MCF 10A (cell line): ENCODE data around the gene NAALADL2. TPM values are rescaled to one million over a fixed set of nuclear protein-coding genes. Genes with fewer than 3 reads are reported as not detected.

Experiments
- BruUV-seq: library from RNA; stranded (reverse); fragments of 400-500 nt; replicated peaks from 2 replicates; lab custom pipeline; 2021; lab: Mats Ljungman, UMichigan
- CTCF ChIA-PET: fragments of 300-600 bp; sonication (Branson Sonifier 250); formaldehyde crosslinking; extraction: SDS; loops from one replicate; lab custom pipeline; 2021; ENCODE audit warnings: antibody characterized with exemption, inconsistent platforms; lab: Yijun Ruan, JAX
- POLR2A ChIA-PET: fragments of 300-600, 350-650 bp; sonication (Branson Sonifier 250); formaldehyde crosslinking; extraction: SDS; loops from one replicate; lab custom pipeline; 2020; ENCODE audit warnings: antibody characterized with exemption, inconsistent platforms; lab: Yijun Ruan, JAX
- DNase-seq: peaks from one replicate; pipeline ENCODE4 v3.0.0-alpha.2; 2018; ENCODE audit not compliant: unreplicated experiment
- H3K27ac Mint-ChIP-seq: one replicate; pipeline ENCODE4 v1.8.0; 2022; ENCODE audit warnings: mild to moderate bottlenecking, low read depth, mixed read lengths; ENCODE audit not compliant: unreplicated experiment
- H3K27me3 Mint-ChIP-seq: one replicate; pipeline ENCODE4 v1.8.0; 2022; ENCODE audit warnings: mixed read lengths; ENCODE audit not compliant: insufficient read depth, unreplicated experiment
- H3K36me3 Mint-ChIP-seq: one replicate; pipeline ENCODE4 v1.8.0; 2022; ENCODE audit warnings: mild to moderate bottlenecking, moderate library complexity, mixed read lengths; ENCODE audit not compliant: insufficient read depth, unreplicated experiment
- H3K4me1 Mint-ChIP-seq: one replicate; pipeline ENCODE4 v1.8.0; 2022; ENCODE audit warnings: mixed read lengths; ENCODE audit not compliant: insufficient read depth, unreplicated experiment
- H3K4me3 Mint-ChIP-seq: one replicate; pipeline ENCODE4 v1.8.0; 2022; ENCODE audit warnings: mild to moderate bottlenecking, moderate library complexity, mixed read lengths; ENCODE audit not compliant: unreplicated experiment
- H3K9me3 Mint-ChIP-seq: one replicate; pipeline ENCODE4 v1.8.0; 2022; ENCODE audit warnings: mixed read lengths; ENCODE audit not compliant: unreplicated experiment
- CTCF ChIP-seq: fragments of 200-600 bp; IDR thresholded peaks from one replicate; pipeline ENCODE4 v1.8.0; 2022; ENCODE audit warnings: antibody characterized with exemption, mild to moderate bottlenecking; ENCODE audit not compliant: unreplicated experiment
- intact Hi-C: fragments of 100-400 bp; cut with micrococcal nuclease; formaldehyde crosslinking; loops from 2 replicates; pipeline ENCODE4 v1.14.1; 2022
- total RNA-seq: library from RNA; stranded (reverse); gene quantifications from 2 replicates; pipeline ENCODE4 v1.2.3, GENCODE V29; 2022

NAALADL2 gene
- total RNA-seq, 1 experiment from 2014 or later: 4.2 TPM

- ChIA-PET POLR2A (interaction anchor here (0.7 kb wide), 1 partner anchor 9 kb away, joined by 3 read pairs; no protein-coding TSS in a partner anchor), CTCF (interaction anchor here (0.6 kb wide), 1 partner anchor 1470 kb away, joined by 3 read pairs; no protein-coding TSS in a partner anchor)
- Mint-ChIP-seq H3K36me3 (no peaks in the 10 kb centered on the region), H3K27ac (no peak overlapping the region), H3K4me1 (peaks cover 25% of the 10 kb centered on the region), H3K27me3 (no peaks in the 10 kb centered on the region), H3K9me3 (peaks cover 6% of the 10 kb centered on the region), H3K4me3 (no peak overlapping the region)
- BruUV-seq: no TSS peak
- no peak for TF ChIP-seq CTCF
- intact Hi-C loops: no loop called here
- DNase-seq: no peak
These were observed 100.5 kb downstream of the NAALADL2 start for GRCh38 chr3:174959556-174960065.

GRCh38 chr3:174960898-174961297, 101.8 kb downstream of the NAALADL2 start:
- no peak for DNase-seq
- POLR2A ChIA-PET: no interaction called here

GRCh38 chr3:174973465-174973864, 114.3 kb downstream of the NAALADL2 start:
- intact Hi-C loops: no loop called here
- CTCF ChIA-PET: no interaction called here

More at GRCh38 chr3:174960898-174961297, 101.8 kb downstream of the NAALADL2 start:
- intact Hi-C loops: no loop called here
- no TSS peak for BruUV-seq
- Mint-ChIP-seq H3K36me3 (no peaks in the 10 kb centered on the region), H3K4me1 (peaks cover 19% of the 10 kb centered on the region), H3K27me3 (no peaks in the 10 kb centered on the region), H3K9me3 (peaks cover 6% of the 10 kb centered on the region), H3K4me3 (no peak overlapping the region), H3K27ac (no peak overlapping the region)
- CTCF ChIA-PET: no interaction called here
- no peak for TF ChIP-seq CTCF

DNA sequence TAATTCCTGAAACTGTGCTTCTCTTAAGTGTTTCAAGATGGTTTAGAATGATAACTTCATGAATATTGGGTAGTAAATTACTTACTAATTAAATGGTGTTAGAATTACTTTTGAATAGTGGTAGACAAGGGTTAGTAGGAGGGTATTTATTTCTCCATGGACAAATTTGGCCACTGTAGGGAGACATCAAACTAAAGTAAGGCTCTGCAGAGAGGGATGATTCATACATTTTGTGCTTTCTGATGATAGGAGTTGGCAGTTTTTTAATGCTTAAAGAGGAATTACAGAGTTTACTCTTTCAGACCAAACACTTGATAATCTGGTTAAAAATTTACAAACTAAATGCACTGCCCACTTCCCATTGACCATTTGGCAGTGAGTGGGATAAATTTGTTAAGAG, 127.6 kb downstream of the NAALADL2 start:
- intact Hi-C loops: no loop called here
- Mint-ChIP-seq H3K4me1 (no peaks in the 10 kb centered on the region), H3K4me3 (no peak overlapping the region), H3K36me3 (no peaks in the 10 kb centered on the region), H3K27ac (peak overlapping the region; percentile 4), H3K9me3 (no peaks in the 10 kb centered on the region), H3K27me3 (no peaks in the 10 kb centered on the region)
- BruUV-seq: no TSS peak
- DNase-seq: no peak
- ChIA-PET POLR2A (no interaction called here), CTCF (interaction anchor here (0.6 kb wide), 2 partner anchors 396 to 1548 kb away, joined by 3 to 5 read pairs; no protein-coding TSS in a partner anchor)
- TF ChIP-seq CTCF: no peak

More at GRCh38 chr3:174973465-174973864, 114.3 kb downstream of the NAALADL2 start:
- H3K4me3 Mint-ChIP-seq: no peak overlapping the region
- H3K36me3 Mint-ChIP-seq: no peaks in the 10 kb centered on the region
- no TSS peak for BruUV-seq
- no peak overlapping the region for H3K27ac Mint-ChIP-seq
- no peaks in the 10 kb centered on the region for H3K4me1 Mint-ChIP-seq
- POLR2A ChIA-PET: no interaction called here
- TF ChIP-seq CTCF: no peak
- no peak for DNase-seq
- no peaks in the 10 kb centered on the region for H3K27me3 Mint-ChIP-seq
- H3K9me3 Mint-ChIP-seq: no peaks in the 10 kb centered on the region
